ENCODE results near the gene OTUD5. TPM values are rescaled to one million over a fixed set of nuclear protein-coding genes. Genes with fewer than 3 reads are reported as not detected.

The OTUD5 gene
- total RNA-seq, 1 experiment from 2014 or later: 26.4 TPM

DNA sequence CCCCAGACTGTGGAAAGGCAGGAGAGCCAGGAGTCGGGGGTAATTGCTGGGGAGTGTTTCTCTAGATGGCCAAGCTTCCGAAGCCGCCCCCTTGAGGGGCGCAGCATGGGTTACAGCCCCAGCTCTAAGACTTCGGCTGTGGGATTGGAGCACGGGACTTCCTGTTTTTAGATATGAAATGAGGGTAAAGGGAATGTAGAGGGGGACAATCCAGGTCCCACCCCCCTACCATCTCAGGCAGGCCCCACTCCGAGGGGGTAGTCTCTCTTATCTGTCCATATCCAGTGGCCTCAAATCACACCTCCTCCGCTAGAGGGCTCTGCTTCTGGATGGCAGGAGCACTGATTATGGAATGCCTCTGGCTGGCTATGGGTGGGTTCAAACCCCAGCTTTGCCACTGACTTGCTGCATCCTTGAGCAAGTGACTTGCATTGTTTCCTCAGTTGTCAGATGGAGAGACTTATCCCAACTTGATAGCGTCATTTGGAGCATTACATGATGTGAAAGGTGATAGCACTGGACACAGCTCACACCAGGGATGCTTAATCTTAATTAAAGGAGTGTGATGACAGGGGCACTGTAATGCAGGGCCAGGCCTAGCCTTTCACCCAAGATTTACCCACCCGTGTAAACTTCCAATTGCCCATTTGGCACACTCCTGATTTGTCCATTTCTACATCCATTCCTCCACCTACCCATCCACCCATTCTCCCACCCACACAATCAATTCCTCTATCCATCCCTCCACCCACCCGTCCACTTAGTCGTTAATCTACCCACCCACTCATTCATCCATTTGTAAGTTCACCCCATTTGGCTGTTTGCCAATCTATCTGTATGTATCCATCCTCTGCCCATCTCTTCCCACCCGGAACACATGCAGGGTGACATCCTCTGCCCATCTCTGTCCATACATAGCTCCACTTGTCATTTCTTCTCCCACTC, 15.1 kb upstream of the OTUD5 start:
- peak; percentile 32 for DNase-seq (ENCODE audit: low spot score)

DNA sequence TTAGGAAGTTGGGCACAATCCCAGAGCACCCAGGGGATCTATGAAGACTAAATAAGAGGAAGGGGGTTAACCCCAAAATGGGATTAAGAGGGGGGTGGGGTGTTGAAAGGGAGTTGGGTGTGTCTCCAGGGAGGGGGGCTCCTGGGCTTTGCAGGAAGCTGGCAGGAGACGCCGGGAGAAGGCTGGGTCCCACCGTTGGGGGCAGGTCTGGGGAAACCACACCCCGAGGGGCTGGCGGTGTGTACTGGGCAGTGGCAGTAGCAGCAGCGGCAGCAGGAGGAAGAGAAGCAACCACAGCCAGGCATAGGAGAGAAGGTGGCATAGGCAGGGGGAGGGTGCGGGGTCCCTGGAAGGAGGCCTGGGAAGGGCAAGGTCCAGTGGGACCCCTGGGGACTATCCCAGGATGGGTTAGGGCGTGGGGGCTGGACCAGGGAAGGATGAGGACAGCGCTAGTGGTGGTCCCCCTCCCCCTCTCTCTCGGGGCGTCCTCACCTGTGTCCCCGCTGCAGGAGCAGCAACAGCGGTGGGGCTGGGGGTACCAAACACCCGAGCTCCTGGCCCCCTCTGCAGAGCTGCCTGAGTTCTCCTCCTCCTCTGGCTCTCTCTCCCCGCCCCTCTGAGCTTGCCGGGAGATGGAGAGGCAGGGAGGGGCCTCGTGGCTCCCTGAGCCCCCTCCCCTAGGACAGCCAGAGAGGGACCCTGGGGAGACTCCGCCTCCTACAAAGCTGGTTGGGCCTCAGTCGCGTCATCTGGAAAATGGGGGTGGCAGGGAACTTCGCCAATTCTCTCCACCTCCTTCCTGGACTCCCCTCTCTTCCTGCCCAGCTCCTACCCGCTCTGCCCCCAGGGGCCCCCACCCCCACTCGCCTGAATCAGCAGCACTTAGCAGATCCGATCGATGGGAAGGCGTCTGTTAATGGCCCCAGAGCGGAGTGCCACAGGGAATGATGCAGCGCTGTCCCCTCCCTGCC, 14.1 kb upstream of the OTUD5 start, which contains the start of gene KCND1:
Gene KCND1, minus strand, starts transcription at position 596 of the 971 bp plus-strand sequence. CDS start 1,573 bp downstream, outside the sequence.
- peak; percentile 33 for DNase-seq (ENCODE audit: low spot score)

DNA sequence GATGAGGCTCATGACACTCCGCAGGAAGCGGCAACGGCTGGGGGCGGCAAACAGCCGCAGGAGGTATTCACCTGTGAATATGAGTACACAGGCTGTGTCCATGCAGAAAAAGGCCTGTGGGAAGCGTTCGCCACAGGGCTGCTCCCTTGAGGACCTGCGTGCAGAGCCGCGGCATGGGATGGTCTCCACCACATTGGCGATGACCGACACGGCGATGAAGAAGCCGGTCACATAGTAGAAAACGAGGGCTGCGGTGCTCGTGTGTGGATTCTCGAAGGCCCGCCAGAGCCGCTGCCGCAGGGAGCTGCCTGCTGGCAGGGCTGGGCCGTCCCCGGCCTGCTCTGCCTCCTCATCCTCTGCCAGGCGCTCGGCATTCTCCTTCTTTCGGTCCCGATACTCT, 12.1 kb upstream of the OTUD5 start:
- DNase-seq (ENCODE audit: low spot score): no peak

DNA sequence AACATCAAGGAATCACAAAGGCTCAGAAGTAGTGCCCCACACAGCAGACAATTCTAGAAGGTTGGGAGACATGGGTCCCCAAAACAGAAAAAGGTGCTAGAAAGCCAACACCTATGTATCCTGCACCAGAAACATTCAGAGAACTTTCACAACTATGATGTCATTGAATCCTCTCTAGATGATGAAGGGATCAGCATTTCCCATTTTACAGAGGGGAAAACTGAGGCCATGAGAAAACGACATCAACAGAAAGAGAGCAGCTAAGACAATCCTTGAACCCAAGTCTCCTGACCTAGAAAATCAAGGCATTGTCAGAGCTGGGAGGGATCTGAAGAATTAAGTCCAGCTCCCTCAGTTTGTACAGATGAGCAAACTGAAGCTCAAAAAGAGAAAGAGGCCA, 11.0 kb upstream of the OTUD5 start:
- DNase-seq (ENCODE audit: low spot score): no peak

DNA sequence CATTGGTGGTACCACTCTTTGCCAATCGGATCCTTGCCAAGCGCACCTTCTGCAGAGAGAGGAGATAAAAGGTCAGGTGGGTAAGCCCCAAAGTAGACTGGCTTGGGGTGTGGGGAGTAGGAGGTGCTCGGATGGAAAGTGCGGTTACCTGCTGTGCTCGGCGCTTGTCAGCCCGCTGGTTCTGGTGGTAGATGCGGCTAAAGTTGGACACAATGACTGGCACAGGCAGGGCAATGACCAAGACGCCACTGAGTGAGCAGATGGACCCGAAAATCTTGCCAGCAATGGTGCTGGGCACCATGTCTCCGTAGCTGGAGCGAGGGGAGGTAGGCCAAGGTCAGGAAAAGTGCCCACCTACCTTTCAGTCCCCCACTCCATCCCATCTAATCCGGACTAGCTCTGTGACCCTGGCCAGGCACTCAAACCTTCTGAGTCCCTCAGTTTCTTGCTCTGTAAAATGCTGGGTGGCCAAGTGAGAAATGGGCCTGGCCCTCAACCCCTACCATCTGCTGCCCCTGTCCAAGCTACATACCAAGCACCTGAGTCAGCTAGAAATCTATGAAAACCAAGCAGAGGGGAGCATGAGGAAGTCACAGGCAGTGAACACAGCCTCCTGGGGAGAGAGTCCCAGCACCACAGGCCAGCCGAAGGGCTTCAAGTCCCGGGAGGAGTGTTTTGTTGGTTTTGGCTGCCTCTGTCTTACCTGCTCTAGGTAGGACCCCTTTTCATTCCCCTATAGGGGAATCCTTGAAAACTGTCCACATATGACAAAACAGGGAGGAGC, 9.6 kb upstream of the OTUD5 start:
- peak; percentile 22 for DNase-seq (ENCODE audit: low spot score)

DNA sequence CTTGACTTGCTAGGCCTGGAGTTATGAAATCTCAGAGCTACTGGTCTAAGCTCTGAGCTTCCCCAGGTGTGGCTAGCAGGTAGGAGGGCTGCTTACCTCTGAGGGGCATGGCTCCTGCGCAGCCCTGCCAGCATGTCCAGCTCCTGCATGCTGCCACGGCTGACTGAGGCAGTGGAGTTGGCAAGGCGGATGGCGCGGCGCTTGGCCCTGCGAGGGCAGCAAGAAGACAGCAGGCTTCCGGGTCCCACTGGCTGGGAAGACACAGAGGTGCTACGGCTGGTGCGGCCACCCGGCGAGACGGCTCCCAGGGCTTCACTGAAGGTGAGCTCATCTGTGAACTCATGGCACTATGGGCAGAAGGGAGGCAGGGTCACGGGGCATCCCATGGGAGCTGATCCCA, 8.6 kb upstream of the OTUD5 start:
- no peak for DNase-seq (ENCODE audit: low spot score)

DNA sequence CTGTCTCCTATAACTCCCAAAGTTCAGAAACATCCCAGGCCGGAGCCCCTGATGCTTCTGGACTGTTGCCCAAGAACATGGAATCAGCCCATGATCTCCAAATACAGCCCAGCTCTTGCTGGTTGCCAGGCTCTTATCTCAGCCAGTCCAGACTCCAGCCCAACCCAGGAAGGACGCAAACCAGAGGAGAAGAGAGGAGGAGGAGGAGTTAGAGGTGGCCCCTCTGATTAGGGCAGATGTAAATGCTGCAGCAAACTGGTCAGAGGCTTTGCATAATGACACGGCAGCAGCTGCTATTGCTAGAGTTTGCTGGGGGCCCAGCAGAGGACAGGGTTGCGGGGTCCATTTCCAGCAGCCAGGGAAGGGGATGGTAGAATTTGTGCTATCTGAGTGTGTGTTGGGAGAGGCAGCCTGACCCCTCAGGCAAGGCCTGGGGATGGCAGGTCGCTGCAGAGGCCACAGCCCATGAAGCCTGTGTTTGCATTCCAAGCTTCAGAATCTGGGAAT, 4.2 kb upstream of the OTUD5 start:
- no peak for DNase-seq (ENCODE audit: low spot score)

DNA sequence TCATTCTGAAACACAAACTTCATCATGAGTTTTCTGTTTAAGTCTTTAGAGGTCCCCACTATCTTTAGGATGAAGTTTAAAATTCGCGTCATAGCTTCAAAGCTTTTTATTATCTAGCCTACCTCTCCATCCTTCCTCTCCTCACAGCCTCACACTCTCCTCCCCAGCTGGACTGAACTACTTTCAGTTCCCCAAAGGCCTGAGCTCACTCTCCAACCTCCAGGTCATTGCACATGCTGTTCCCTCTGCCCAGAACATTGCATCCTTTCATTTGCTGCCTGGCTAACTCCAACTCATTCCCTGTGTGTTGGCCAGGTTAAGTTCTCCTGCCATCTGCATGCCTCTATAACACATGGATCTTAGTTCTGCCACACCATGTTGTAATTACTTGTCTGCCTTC, 2.9 kb upstream of the OTUD5 start:
- no peak for DNase-seq (ENCODE audit: low spot score)

DNA sequence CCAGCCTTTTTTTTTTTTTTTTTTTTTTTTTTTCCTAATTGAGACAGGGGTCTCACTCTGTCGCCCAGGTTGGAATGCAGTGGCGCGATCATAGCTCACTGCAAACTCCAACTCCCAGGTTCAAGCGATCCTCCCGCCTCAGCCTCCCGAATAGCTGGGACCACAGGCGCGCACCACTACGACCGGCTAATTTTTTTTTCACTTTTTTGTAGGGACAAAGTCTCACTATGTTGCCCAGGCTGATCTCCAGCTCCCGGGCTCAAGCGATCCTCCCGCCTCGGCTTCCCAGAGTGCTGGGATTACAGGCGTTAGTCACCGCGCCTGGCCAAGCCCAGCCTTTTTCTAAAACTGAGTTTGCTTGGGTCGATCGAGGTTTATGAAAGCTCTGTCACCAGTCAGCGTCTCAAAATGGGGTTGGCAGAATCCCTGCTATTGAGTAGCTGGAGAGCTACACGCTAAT, 1.3 kb upstream of the OTUD5 start:
- peak; percentile 21 for DNase-seq (ENCODE audit: low spot score)

DNA sequence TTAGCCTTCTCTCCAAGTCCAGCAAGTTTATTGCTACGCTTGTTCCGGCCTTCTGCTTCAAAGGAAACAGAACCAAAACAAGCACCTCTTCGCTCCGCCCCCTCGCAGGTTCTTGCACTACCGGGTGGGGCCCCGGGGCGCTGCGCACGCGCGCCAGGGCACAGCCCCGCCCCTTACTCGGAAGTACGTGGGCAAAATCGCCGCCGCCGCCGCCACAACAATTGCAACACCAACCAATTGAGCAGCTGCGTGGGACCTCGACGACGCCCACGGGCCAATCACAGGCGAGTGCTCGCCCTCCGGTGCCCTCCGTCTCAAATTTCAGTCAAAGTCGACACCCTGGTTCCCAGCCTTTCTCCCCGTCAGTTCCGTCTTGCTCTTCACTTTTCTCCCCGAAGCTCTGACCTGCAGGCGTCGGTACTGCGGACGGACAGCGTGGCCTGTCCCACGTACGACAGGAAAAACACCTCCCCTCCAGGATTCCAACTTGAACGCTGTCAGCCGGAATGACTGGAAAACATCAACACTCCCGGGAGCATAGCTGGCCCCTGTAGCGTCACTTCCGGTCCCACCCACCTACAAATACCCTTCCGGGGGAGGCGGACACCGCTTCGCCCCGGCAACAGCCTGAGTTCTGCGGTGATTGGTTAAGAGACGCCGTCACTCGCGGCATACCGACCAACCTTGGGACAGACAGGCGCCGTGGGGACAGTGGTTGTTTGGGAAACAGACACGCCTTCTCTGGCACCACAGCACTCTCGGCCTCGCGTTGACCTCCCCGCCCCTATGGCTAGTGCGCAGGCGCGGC, 624 bp upstream of the OTUD5 start:
- DNase-seq (ENCODE audit: low spot score): peak; percentile 96

DNA sequence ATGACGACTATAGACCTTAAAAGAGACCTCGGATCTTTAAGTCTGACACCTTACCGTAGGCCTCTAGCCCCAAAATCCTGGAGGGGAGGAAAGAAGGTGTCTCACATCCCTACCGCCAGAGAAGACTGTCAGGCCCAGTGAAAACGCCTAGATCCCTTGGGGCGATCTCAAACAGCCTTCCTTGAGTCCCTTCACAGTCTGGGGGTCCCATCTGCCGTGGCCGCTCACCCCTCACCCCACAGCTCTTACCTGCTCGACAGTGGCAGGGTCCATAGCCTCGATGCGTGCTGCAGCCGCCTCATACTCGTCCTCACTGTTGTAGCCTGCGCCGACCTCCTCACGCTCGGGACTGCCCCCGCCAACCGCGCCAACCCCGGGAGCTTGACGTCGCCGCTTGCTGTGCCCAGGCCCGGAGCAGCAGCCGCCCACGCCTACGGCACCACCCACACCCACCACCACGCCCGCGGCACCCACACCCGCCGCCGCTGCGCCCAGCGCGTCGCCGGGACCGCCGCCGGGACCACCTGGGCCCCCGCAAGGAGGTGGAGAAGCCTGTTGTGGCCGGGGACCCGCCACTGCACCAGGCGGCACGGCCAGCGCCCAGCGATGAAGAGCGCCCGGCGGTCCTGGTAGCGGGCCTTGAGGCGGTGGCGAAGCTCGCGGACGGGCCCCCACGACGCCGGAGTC, 536 bp downstream of the OTUD5 start:
- no peak for DNase-seq (ENCODE audit: low spot score)

DNA sequence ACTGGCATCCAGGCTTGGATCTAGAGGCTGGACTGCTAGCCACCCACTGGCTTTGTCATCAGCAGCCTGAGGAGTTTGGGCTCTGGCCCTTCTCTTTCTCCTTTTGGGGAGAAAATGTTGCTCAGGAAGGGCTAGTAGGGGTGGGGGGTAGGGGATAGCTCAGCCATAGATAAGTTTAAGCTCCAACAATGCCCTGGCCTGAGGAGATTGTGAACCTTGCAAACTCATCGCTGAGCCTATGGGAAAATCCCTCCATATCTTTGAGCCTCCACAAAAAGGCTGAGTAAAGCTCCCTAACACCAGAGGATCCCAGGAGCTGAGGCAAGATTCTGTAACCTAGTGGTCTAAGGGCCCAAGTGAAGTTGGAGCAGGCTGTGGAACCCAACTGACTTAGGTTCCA, 8.8 kb downstream of the OTUD5 start:
- no peak for DNase-seq (ENCODE audit: low spot score)

DNA sequence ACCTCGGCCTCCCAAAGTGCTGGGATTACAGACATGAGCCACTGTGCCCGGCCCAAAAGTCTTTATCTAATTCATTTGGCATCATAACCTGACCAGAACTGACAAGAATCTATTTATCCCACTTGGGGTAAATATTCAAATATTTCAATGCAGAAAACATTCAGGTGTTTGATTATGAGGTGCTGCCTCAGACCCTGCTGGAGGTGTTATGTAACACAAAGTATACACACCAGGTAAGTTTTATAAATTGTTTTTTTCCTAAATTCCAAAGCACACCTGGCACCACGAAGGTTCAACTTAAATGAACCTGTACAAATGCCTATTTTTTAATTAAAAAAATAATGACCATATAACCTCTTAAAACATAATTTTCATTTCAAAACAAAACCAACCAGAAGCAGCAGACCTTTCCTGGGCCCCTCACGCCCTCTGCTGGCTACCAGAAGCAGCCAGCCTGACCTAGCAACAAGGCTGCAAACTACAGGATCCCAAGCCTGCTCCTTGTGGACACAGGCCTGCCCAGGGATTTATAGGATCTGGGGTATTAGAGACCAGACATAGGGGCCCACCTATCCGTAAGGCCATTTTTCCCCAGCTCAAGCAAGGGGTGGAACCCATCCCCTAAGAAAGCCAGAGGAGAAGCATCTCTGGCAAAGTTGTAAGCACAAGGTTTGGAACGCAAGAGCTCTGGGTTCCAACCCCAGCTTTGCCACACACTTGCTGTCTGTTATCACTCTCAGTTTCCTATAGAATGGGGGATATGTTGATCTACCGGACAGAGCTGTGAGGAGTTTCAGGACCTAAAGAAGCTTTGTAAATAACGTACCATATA, 11.7 kb downstream of the OTUD5 start:
- peak; percentile 25 for DNase-seq (ENCODE audit: low spot score)

DNA sequence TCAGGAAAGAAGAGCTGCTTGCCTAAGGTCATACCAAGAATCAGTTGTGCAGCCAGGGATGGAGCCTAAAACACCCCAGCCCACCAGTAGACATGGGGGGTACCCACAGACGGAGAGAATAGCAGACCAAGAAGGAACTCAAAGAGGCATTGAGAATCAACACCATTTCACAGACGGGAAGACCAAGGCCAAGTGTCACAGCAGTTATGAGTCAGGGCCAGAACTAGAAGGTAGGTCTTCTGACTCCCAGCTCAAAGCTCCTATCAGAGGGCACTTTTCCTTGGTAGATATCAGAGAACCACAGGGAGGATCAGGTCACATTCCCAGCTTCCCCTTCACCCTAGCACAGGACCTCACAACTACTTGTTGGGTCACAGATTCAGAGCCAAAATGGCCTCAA, 14.5 kb downstream of the OTUD5 start:
- DNase-seq (ENCODE audit: low spot score): no peak

DNA sequence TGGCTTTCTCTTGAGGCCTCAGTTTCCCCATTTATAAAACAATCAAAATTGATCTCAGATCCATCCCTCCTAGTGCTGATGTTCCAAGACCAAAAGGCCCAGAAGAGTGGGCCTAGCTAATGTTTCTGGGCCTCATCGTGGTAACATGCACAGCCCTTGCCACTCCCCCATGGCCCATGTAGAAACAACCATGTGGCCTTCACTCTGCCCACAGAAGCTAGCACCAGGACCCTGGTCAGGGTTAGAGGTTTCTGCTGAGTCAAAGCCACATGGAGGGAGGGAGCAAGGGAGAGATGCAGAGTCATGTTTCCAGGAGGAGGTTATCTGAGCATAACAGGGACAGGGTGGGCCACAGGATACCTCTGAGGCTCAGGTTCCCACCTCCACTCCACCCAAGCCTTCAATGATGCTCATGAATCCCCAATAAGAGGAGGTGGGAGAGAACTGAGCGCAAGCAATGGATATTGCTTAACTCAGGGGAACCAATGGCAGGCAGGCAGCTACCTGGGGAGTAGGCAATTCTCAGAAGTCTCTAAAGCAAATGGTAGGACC, 16.9 kb downstream of the OTUD5 start:
- DNase-seq (ENCODE audit: low spot score): no peak

DNA sequence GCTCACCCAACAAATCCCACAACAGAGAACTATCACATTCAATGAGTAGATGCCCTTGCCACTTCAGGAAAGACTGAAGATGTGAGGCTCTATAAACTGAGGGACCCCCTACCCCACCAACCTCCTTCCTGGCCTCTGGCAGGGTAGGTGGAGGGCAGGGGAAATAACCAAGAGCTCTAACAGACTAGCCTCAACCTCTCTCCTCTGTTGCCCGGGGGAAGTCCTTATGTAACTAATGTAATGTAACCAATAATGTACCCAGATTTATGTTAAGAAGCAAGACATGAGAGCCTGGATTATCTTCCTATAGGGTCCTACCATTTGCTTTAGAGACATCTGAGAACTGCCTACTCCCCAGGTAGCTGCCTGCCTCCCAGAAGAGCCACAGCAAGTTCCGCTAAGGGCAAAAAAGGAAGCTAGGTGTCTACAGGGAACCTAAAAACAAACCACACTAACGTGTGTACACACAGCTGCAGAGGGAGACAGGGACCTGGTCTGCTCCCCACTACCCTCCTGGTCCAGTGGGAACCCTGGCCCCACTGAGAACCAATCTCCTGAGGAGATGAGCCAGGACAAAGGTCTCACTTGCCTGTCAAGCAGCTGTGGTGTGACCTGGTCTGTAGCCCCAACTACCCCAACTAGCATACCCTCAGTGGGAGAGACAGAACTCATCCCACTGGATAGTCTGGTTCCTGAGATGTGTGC, 17.7 kb downstream of the OTUD5 start:
- no peak for DNase-seq (ENCODE audit: low spot score)

DNA sequence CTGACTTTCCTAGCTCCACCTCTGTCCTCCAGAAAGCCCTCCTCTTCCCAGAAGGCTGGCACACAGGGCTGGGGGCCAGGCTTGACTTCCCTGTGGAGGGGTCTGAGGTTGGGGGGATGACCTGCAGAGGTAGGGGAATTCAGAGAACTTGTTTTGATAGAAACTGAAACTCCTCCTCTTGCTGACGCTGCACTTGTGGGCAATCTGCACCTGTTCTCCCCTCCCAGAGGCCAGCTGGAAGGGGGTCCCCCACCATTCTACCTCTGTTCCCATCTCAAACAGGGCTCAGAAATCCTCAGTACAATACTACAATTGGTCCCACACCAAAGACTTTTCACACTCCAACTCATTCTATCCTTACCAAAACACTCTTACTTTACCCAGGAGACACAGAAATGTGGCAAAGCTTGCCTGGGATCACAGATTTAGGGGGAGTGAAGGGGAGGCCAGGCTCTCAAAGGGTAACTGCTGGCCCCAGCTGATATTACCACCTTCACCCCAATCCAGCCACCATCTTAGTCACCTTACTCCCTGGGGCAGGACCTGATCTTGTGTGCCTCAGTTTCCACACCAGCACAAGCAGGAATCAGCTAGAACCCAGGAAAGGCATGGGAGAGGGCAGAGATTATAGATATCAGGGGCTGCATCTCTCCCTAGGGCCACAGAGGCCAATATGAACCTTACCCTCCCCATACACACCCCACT, 18.5 kb downstream of the OTUD5 start:
- no peak for DNase-seq (ENCODE audit: low spot score)
